Left ventricle myocardium superior (tissue), 1 donor: ENCODE data around the gene DSTN. TPM values are rescaled to one million over a fixed set of nuclear protein-coding genes. Genes with fewer than 3 reads are reported as not detected.
A peak's percentile ranks its signal among the peaks of the same experiment; 100 is the strongest.

Experiments
- ATAC-seq: fragments of 200-7000 bp; cut with Tn5 transposase; one replicate; pipeline ENCODE4 v1.9.1; 2020; ENCODE audit warnings: mild to moderate bottlenecking, moderate library complexity
- DNase-seq: peaks from one replicate; pipeline ENCODE4 v3.0.0-alpha.2; 2020
- intact Hi-C: fragments of 100-400 bp; cut with micrococcal nuclease; formaldehyde crosslinking; loops from one replicate; pipeline ENCODE4 v1.11.0; 2022
- total RNA-seq: library from RNA; stranded (reverse); fragmentation: NEBNext Ultra II Directional; extraction: Animal tissue kit (Norgen Biotek cat#: 25700); gene quantifications from one replicate; pipeline ENCODE4 v1.2.1, GENCODE V29; 2021
- donor health status: DM: no; HTN: yes; CAD: no; lungs with severe emphysema.

Gene DSTN
- total RNA-seq, 1 donor from 2014 or later = 836 TPM

DNA sequence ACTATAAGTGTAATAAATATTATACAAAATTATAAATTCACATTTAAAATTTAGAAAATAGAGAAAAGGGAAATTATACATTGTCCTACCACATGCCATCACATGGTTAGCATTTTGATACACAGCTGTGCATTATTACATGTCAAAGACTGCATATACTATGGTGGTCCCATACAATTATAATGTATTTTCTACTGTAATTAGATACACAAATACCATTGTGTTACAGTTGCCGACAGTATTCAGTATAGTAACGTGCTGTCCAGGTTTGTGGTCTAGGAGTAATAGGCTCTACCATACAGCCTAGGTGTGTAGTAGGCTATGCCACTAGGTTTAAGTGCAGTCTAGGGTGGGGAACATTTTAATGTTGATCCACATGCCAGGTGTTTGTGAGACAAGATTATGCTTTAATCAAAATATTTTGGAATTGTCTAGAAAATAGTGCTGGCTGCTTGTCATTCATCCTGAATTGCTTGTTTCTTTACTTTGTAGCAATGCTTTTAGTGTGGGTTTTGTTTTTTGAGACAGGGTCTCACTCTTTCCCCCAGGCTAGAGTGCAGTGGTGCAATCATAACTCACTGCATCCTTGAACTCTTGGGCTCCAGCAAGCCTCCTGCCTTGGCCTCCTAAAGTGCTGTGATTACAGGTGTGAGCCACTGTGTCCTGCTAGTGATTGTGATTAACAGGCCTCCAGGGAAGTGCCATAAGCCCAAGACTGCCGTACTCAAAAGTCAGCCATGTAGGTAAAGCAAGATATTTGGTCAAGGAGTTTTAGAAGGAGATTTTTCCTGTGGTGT, 39.0 kb downstream of the DSTN start:
- ATAC-seq (no peak), DNase-seq (no peak)
- intact Hi-C loops = no loop called here

DNA sequence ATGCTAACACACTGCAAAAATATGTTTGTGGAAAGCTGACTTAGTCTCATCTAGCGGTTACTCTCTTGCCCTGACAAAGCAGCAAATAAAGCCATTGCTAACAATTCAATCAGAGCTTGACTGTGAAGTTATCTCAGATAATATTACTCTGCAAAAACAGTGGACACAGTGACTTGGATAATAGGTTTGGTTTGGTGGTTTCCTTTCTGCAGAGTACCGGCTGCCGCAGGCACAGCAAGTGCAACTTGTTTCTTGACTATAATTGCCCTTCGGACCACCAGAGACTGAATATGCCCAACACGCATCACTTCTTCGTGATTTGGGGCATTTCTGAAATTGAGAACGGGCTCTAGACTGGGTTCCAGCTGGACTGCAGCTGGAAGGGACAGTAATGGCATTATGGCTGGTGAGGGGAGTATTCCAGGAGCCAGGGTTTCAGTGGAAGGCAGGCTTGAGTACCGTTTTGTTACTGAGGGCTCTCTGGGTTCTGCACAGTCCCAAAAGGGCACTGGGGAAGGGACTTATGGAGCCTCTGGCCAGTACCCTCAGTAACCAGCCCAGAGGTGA, 40.0 kb downstream of the DSTN start:
- DNase-seq = no peak
- intact Hi-C loops = loop anchor here (5.0 kb wide), 1 partner anchor 73 kb away; no protein-coding TSS in a partner anchor
- ATAC-seq = no peak

DNA sequence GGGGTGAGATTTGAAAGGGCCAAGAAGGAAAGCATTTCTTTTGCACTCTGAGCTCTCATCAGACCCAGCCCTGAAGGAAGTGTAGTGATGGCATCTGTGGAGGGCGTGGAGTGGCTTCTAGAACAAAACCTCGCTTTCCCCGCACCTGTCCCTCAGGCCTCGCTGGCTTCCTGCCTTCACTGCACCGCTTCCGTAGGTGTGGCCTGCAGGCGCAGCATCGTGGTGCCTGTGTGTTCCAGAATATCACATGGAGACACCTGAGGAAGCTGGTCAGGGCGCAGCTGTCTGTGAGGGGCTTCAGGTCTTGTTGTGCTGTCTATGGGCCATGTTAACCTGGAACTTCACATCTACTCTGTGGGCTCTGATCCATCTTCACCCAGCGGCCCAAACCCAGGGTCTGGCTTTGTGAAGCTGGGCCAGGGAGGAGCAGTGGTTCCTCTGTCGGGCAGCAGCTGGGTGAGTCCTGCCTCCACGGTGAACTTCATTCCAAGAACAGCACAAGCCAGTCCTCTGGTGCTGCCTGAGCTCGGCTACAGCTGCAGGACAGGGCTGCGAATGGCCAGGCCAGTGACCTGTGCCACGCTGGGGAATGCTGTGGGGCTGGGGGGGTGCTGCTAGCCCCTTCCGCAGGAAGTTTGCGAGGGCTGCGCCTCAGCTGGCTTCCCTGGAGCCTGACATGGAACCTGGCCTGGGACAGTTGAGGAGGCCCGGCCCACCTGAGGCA, 40.9 kb downstream of the DSTN start:
- intact Hi-C loops = loop anchor here (5.0 kb wide), 1 partner anchor 73 kb away; no protein-coding TSS in a partner anchor
- DNase-seq (no peak), ATAC-seq (peak; percentile 9)

DNA sequence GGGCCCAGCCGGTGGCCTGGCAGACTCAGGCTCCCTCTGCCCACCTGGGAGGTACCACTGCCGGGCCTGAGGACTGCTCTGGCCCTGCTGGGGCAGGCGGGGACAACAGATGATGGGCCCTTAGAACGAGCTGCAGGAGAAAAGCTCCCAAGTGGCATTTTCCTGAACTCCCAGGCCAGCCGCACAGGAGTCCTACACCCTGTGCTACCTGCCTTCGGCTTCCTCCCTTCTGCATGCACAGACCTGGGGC, 41.3 kb downstream of the DSTN start:
- DNase-seq (no peak), ATAC-seq (peak; percentile 10)
- intact Hi-C loops = loop anchor here (5.0 kb wide), 1 partner anchor 74 kb away; no protein-coding TSS in a partner anchor

DNA sequence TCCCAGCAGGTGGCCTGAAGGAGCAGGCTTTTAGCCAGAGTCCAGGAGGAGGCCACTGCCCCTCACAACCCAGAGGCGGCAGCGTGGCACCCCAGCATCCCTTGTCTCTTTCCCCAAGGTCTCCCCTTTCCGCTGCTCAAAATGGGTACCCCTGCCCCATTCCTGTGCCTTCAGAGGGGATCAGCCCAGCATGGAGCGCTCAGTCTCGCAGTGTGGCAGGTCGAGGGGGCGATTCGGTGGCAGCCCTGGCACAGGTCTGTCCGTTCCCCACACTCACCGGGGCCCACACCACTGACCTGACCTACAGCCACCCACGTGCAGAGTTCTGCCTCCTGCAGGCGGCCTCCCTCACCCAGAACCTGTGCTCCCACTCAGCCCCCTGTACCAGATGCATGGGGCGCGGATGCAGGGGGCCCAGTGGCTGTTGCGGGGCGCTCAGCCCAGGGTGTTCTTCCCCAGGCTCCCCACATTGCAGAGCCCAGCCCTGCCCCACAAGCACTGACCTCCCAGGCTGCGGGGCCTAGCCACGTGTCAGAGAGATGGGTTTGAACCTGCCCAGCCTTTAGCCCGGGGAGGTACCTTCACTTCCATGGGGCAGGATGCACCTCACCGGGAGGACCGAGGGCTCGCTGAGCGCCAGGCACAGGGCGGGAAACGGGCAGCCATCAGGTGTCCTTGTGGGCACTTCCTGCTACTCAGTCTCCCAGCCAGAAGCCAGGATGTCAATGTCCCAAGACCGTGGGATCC, 41.8 kb downstream of the DSTN start:
- intact Hi-C loops = loop anchor here (5.0 kb wide), 1 partner anchor 74 kb away; no protein-coding TSS in a partner anchor
- ATAC-seq (peak; percentile 2), DNase-seq (no peak)

DNA sequence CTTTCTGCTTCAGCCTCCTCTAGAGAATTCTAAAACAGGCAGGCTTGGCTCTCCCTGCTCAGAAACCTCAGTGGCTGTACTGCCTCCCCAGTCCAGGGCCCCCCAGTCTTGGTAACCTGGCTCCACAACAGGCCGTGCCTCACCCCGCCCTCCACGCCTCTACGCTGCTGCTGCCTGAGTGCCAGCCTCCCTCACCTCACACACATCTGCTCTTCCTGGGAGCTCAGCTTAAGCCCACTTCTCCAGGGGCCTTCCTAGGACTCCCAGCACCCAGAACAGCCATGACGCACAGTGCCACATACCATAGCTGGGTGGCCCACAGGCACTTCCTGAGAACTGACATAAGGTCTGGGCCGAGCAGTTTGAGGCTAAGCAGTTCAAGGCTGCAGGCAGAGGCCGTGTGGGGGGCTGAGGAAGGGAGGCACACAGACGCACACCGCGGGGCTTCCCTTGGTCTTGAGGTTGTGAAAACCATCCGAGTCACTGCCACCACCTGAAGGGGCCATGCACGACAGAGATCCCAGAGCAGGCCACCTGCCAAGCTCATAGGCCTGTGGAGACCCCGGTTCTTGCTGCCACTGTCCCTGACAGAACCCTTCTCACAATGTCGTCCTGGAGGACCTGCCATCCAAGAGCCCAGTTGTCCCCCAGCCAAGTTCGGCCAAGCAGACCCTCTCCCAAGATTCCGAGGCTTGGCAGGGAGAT, 42.6 kb downstream of the DSTN start:
- intact Hi-C loops = loop anchor here (5.0 kb wide), 1 partner anchor 75 kb away; no protein-coding TSS in a partner anchor
- DNase-seq = no peak

DNA sequence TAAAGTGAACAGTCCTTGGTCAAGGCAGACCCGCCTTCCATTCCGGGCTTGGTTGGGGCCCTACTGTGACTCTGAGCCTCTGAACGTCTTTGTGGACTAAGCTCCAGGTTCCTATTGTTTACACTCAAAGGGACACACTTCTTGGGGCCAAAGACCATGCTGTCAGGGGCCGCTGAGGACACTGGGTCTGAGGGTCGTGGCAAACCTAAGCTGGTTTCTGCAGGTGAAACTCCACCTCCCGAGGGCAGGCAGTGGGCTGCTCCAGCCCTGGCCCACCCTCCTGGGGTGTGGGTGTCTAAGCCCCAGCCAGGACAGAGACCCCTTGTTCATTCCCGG, 43.1 kb downstream of the DSTN start:
- ATAC-seq = no peak
- intact Hi-C loops = loop anchor here (5.0 kb wide), 1 partner anchor 76 kb away; no protein-coding TSS in a partner anchor
- no peak for DNase-seq

More for the DNA sequence above, 42.6 kb downstream of the DSTN start:
- ATAC-seq = peak; percentile 3

DNA sequence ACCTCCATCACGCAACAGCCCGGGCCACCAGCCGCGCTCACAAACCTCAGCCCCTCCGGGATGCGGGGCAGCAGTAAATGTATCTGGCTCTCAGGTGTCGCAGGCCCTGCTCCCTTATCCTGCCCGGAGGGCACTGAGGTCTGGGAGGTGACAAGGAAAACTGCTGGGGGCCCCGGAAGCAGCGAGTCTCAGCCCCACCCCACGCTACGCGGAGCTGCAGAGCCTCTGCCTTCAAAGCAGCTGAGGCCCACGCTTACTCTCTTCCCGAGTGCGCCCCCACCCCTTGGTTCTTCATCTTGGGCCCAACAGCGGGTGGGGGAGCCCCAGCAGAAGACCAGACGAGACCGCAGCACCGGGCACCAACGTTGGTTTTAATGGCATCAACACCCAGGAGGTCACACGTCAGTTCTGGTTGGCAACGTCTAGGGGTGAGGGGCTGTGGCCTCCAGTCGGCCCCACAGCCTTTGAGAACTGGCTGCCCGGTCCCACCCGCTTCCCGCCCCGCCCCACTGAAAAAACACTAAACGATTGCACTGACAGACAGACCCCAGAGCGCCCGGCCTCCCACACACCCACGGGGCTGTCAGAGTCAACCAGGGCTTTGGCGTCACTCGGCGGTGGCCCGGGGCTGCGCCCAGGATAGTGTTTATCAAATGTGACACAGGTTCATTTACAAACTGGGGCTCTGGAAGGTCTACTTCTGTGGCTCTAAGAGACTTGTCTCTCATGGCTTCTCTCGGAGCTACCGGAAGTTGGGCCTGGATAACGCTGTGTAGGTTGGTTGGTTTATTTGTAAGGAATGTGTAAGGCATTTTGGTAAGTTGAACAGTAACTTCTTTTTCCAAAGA, 43.7 kb downstream of the DSTN start:
- DNase-seq = no peak
- intact Hi-C loops = loop anchor here (5.0 kb wide), 1 partner anchor 76 kb away; no protein-coding TSS in a partner anchor

DNA sequence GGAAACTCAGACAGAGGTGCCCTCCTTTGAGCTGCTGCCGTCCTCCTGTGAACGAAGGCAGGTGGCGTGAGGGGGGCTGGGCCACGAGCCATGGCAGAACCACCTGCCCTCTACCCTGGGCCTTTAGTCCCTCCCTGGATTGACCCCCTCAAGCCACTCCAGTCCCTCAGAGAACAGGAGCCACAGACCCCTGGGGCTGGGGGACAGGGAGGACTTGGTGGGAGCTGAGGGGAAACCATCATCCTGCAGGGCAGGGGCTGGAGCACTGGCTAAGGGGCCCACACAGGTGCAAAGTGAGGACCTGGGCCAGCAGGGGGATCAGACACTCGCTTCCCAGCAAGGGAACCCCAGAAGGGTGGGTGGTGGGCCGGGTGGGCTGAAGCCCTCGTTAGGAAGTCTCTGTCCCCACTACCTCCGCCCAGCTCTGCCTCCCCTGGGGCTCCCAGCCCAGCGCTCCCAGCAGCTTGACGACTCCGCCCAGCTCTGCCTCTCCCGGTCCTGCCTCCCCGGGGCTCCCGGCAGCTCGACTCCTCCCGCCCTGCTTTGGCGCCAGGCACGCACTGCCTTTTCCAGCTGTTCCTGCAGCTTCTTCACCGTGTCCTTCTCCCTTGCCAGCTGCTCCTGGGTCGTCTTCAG, 44.4 kb downstream of the DSTN start:
- DNase-seq (peak; percentile 90), ATAC-seq (peak; percentile 67)
- intact Hi-C loops = loop anchor here (5.0 kb wide), 1 partner anchor 77 kb away; no protein-coding TSS in a partner anchor

More for the DNA sequence above, 43.7 kb downstream of the DSTN start:
- no peak for ATAC-seq

DNA sequence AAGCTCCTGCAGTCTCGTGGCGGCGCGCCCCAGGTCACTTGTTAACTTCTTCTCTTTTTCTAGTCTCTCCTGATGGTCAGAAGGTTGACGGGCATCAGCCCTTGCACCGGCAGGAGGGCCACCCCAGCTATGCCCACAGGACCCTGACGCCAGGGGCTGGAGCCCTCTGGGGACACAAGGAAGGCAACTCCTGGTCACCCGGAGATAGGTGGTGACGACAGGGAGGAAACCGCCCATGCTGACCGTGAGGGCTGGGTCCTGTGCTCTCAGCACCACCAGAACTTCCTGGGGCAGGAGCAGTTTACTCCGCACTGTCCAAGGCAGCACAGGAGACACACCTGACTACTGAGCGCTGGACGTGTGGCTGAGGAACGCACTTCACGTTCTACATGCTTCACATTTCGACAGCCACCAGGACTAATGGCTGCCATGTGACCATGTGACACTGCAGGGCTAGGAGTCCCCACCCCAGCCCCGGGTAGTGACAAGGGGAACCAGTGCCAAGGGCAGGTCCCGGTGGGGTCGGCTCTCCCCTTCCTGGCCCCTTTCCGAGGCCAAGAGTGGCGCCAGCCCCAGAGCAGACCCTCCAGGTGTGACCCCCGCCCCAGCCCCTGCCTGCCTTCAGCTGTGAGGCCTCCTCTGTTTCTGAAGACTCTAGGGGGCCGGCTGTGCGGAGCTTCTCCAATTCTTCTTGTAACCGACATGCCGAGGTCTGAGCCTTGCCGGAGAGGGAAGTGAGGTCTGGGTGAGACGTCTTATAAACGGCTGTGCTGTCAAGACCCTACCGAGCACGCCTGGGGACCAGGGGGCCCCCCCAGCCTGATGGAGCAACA, 45.2 kb downstream of the DSTN start:
- intact Hi-C loops = loop anchor here (5.0 kb wide), 1 partner anchor 78 kb away; no protein-coding TSS in a partner anchor
- ATAC-seq (peak; percentile 2), DNase-seq (no peak)

DNA sequence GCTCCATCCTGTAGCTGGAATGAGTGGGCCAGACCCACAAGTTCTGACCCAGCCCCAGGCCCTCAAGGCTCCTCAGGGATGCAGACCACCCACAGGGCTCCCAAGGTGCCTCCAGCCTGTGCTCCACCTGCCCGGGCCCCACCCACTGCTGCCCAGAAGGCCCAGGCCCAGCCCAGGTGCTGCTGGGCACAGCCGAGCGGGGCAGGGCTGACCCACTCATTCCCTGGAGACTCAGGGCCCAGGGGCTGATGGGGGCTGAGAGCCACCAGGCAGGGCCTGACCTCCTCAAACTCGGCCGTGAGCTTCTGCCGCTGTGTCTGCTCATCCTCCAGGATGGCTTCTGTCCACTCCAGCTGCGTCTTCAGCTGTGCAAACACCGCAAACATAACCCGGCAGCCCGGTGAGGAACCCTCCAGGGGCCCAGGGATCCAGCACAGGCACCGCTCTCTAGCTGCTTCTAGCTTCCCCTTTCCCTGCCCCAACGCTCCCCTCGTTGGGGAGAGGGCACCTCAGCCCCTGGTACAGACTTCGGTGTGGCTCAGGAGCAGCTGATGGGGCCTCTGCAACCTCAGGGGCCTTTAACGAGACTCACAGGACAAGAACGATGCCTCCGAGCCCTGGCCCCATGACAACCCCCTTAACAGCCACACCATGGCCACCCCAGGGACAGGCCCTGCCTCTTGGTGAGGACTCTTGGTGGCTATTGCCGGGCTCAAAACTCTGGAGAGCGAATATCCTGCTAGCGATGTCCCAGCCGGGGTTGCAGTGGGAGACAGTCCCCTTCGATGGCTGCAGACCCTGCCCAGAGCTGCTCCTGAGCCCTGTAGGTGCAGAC, 46.0 kb downstream of the DSTN start:
- ATAC-seq (no peak), DNase-seq (no peak)
- intact Hi-C loops = no loop called here

DNA sequence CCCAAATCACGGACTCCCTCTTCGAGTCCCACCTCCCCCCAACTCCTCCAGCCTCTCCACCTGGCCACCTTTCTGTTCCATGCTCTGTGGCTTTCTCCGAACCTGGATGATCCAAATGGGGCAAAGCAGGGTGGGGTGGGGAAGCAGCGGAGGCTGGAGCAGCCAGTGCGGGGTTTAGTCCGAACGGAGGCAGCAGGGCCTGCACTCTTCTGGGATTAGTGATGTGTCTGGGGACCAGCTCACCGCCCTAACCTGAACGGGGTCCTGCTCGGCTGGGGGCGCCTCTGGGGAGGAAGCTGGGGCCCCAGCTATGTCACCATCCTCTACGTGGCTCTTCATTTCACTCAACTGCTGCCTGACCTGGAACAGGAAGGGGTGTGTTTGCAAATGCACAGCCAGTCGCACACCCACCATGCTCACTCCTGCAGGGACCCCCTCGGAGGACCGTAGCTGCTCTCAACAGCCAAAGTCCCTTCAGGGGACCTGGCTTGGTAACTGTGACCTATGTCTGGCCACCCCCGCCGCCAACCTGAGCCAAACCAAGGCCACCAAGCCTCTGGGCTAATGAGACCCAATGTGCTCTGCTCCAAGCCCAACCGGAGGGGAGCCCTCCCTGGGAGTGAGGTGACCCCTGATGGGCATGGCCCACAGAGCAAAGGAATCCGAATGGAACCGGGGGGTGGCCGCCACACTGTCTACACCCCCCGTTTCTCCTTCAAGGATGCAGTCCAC, 46.8 kb downstream of the DSTN start:
- ATAC-seq (no peak), DNase-seq (no peak)
- intact Hi-C loops = no loop called here

DNA sequence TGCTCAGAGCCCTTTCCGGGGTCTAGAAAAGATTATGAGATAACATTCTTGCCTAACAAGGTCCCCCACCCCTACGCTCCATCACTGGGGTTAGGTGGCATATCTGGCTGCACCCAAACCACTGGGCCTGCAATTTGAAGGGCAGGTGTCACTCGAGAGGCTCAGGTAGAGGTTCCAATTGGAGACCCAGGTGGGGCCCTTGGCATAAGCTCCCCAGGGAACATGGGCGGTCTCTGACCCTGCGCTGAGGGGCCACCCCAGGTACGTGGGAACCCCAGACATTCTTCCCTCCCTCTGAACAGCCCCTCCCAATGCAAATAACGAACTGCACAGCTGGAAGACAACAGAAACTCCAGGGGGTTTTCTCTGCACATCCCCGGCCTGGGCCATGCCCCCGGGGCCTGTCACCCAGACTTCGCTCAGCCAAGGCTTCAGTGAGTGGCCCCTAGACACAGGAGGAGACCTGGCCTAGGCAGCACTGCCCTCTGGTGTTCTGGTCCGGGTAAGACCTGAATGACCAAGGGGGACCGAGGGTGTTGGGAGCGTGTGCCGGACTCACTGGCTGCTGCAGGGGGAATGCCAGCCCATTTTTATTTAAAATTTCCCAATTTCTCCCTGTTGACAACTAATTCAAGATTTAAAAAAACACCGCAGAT, 47.5 kb downstream of the DSTN start:
- DNase-seq (peak; percentile 77), ATAC-seq (peak; percentile 58)
- intact Hi-C loops = no loop called here

DNA sequence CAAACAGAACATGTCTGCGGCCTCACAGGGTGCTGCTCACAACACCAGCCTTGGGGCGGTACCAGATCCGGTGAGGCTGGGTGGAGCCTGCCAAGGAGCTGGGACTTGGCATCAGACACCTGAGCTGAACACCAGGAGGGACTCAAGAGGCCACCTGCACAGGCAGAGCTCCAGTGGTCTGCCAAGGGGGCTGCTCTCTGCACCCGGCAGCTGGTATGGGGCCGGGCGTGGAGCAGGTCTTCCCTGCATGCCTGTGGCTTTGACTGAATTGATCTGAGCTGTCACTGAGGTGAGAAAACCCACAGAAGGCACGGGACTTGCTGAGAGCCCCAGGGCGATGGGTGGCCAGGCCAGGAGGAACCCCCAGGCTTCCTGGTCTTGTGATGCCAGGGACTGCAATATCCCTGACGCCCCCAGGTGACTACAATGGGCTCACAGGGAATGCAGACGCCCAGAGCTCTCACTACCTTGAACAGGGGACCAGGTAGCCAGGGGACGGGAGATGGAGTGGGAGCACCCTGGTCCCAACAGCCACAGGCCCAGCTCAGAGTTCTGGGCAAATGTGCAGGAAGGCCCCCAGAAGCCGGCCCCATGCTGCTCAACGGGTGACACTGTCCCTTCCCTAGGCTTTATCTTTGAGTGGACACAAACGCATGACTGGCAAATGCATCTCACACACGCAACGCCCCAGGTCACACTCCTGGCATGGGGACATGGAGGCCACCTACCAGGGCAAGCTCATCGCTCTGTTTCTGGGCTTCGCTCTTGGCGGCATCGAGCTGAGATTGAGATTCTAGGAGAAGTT, 48.2 kb downstream of the DSTN start:
- no peak for ATAC-seq
- intact Hi-C loops = no loop called here
- DNase-seq = no peak
